Calu3 (cell line): ENCODE measurements around the gene DNAJC10. TPM values are rescaled to one million over a fixed set of nuclear protein-coding genes. Genes with fewer than 3 reads are reported as not detected.
A peak's percentile ranks its signal among the peaks of the same experiment; 100 is the strongest.

ENCODE experiments used
- BruUV-seq: library from RNA; stranded (reverse); fragments of 400-500 nt; replicated peaks from 2 replicates; lab custom pipeline; 2021; lab: Mats Ljungman, UMichigan
- CTCF ChIA-PET: fragments of 300-600 bp; sonication (Branson Sonifier 250); formaldehyde crosslinking; loops from one replicate; lab custom pipeline; 2022; ENCODE audit warnings: antibody characterized with exemption; lab: Charles Lee
- DNase-seq: peaks from one replicate; pipeline ENCODE4 v3.0.0; 2022
- H3K27ac Mint-ChIP-seq: one replicate; pipeline ENCODE4 v1.8.0; 2022; ENCODE audit warnings: mixed read lengths; ENCODE audit not compliant: unreplicated experiment
- H3K27me3 Mint-ChIP-seq: one replicate; pipeline ENCODE4 v1.8.0; 2022; ENCODE audit warnings: mixed read lengths; ENCODE audit not compliant: unreplicated experiment
- H3K36me3 Mint-ChIP-seq: one replicate; pipeline ENCODE4 v1.8.0; 2022; ENCODE audit warnings: mild to moderate bottlenecking, moderate library complexity, mixed read lengths; ENCODE audit not compliant: insufficient read depth, unreplicated experiment
- H3K4me1 Mint-ChIP-seq: one replicate; pipeline ENCODE4 v1.8.0; 2022; ENCODE audit warnings: mild to moderate bottlenecking, low read depth, mixed read lengths; ENCODE audit not compliant: unreplicated experiment
- H3K4me3 Mint-ChIP-seq: one replicate; pipeline ENCODE4 v1.8.0; 2022; ENCODE audit warnings: mild to moderate bottlenecking, low read depth, moderate library complexity, mixed read lengths; ENCODE audit not compliant: unreplicated experiment
- H3K9me3 Mint-ChIP-seq: one replicate; pipeline ENCODE4 v1.8.0; 2022; ENCODE audit warnings: low read depth, mixed read lengths; ENCODE audit not compliant: unreplicated experiment
- intact Hi-C: fragments of 100-400 bp; cut with micrococcal nuclease; formaldehyde crosslinking; loops from one replicate; pipeline ENCODE4 v1.10.0; 2022; ENCODE audit not compliant: unreplicated experiment
- total RNA-seq: library from RNA; stranded (reverse); gene quantifications from 2 replicates; pipeline ENCODE4 v1.2.3, GENCODE V29; 2022
- TF ChIP-seq, protein P1 (sequence below): fragments of 200-600 bp; IDR thresholded peaks from one replicate; pipeline ENCODE4 v1.8.0; 2022; ENCODE audit warnings: antibody characterized with exemption; ENCODE audit not compliant: unreplicated experiment

The DNAJC10 gene
- total RNA-seq, 1 experiment from 2014 or later: 210 TPM

DNA sequence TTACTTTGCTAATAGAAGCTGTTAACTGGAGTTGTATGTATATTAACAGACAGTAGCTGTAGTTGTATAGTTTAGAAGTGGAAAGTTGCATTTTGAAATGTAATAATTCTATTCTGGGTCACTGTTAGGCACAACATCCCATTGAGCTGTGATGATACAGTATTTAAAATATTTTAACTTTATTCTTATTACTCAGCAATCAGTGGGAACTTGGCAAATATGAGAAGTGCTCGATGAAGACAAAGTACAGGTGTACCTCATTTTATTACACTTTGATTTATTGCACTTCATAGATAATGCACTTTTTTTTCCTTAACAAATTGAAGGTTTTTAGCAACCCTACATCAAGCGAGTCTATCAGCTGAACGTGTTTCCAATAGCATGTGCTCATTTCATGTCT, 8.6 kb downstream of the DNAJC10 start:
- intact Hi-C loops: no loop called here
- CTCF ChIA-PET: no interaction called here
- BruUV-seq: no TSS peak
- no peak overlapping the region for H3K27ac Mint-ChIP-seq
- no peak for DNase-seq
- no peak overlapping the region for H3K4me3 Mint-ChIP-seq
- H3K27me3 Mint-ChIP-seq: no peaks in the 10 kb centered on the region
- no peaks in the 10 kb centered on the region for H3K9me3 Mint-ChIP-seq
- H3K36me3 Mint-ChIP-seq: peaks cover 35% of the 10 kb centered on the region
- TF ChIP-seq, protein P1, sequence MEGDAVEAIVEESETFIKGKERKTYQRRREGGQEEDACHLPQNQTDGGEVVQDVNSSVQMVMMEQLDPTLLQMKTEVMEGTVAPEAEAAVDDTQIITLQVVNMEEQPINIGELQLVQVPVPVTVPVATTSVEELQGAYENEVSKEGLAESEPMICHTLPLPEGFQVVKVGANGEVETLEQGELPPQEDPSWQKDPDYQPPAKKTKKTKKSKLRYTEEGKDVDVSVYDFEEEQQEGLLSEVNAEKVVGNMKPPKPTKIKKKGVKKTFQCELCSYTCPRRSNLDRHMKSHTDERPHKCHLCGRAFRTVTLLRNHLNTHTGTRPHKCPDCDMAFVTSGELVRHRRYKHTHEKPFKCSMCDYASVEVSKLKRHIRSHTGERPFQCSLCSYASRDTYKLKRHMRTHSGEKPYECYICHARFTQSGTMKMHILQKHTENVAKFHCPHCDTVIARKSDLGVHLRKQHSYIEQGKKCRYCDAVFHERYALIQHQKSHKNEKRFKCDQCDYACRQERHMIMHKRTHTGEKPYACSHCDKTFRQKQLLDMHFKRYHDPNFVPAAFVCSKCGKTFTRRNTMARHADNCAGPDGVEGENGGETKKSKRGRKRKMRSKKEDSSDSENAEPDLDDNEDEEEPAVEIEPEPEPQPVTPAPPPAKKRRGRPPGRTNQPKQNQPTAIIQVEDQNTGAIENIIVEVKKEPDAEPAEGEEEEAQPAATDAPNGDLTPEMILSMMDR: no peak
- H3K4me1 Mint-ChIP-seq: peaks cover 8% of the 10 kb centered on the region

DNA sequence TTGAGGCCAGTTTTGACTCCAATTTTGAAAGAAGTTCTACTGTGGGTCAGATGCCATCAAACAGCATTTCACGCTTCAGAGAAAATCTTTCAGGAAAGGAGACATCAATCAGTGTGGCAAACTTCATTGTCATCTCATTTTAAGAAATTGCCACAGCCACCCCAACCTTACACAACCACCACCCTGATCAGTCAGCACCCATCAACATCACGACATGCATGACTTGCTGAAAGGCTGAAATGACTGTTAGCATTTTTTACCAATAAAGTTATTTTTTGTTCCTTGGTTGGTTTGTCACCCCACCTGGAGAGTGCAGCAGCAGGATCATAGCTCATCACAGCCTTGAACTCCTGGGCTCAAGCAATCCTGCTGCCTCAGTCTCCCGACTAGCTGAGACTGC, 10.4 kb downstream of the DNAJC10 start:
- Mint-ChIP-seq H3K36me3 (peaks cover 47% of the 10 kb centered on the region), H3K4me1 (peaks cover 9% of the 10 kb centered on the region), H3K27me3 (no peaks in the 10 kb centered on the region), H3K9me3 (no peaks in the 10 kb centered on the region), H3K4me3 (no peak overlapping the region), H3K27ac (no peak overlapping the region)
- DNase-seq: no peak
- CTCF ChIA-PET: no interaction called here
- BruUV-seq: no TSS peak
- TF ChIP-seq, protein P1: no peak
- intact Hi-C loops: no loop called here

DNA sequence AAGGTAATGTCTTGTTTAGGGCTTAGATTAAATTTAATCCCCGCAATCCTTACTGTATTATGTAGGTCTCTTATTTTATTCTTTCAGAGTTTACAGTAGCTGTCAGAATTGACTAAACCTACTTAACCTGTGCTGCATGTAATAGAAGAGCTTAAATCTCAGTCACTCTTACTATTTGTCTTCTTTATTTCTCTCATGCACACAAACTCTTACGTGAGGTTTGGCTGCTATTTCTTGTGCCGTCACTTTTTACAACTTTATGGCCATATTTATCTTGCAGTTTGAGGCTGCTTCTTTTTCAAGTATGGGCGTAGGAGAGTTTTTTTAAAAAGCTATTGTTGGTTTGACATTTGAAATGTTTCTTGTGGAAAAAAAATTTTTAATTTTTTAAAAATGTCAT, 12.0 kb downstream of the DNAJC10 start:
- CTCF ChIA-PET: no interaction called here
- Mint-ChIP-seq H3K9me3 (no peaks in the 10 kb centered on the region), H3K4me3 (no peak overlapping the region), H3K27ac (no peak overlapping the region), H3K36me3 (peaks cover 60% of the 10 kb centered on the region), H3K4me1 (peaks cover 9% of the 10 kb centered on the region), H3K27me3 (no peaks in the 10 kb centered on the region)
- no peak for DNase-seq
- intact Hi-C loops: no loop called here
- no TSS peak for BruUV-seq
- TF ChIP-seq, protein P1: no peak

DNA sequence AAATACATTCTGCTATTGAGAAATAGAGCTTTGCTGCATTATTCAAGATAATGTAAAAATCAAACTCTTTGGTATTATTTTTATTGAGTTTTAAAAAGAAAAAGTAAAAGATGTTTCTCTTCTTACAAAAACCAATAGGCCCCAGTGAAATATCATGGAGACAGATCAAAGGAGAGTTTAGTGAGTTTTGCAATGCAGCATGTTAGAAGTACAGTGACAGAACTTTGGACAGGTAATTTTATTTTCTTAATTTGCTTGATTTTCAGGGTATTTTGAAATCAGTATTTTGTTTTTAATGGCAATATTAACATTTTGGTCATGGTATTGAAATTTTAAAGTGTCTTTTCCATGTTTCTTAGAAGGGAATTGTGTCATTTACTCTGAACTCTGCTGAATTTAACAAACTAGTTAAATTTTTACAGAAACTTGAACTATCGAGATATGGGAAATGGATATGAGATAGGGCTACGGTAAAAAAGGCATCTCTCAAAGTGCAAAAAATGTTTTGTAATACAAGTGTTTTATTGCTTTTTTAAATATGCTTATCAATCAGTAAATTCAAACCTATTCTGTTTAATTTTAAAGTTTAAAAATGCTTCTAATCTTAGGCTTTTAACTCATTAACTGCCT, 13.8 kb downstream of the DNAJC10 start:
- intact Hi-C loops: no loop called here
- no peak for DNase-seq
- Mint-ChIP-seq H3K4me1 (peaks cover 18% of the 10 kb centered on the region), H3K27me3 (no peaks in the 10 kb centered on the region), H3K9me3 (no peaks in the 10 kb centered on the region), H3K27ac (peak overlapping the region; percentile 30), H3K4me3 (no peak overlapping the region), H3K36me3 (peaks cover 66% of the 10 kb centered on the region)
- TF ChIP-seq, protein P1: no peak
- CTCF ChIA-PET: no interaction called here
- BruUV-seq: no TSS peak
